ENCODE results near the gene MGAT5.

DNA sequence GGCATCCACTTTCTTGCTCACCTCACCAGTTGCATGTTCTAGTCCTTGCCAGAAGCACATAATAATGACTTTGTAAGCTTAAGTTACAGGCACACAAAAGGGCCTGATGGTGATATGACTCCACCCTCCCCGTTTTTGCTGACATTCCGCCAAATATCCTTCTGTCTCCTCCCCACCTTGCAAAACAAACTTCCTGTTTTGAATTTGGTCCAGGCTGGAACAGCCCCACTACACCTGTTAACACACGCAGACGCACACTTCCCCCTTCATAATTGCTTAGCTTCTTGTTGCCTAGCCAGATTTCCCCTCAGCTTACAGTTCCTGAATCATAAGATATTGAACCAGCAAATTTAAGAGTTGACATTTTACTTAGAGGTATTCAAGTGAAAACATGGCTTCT is at the start of gene MGAT5:
- TF ChIP-seq, protein P1, sequence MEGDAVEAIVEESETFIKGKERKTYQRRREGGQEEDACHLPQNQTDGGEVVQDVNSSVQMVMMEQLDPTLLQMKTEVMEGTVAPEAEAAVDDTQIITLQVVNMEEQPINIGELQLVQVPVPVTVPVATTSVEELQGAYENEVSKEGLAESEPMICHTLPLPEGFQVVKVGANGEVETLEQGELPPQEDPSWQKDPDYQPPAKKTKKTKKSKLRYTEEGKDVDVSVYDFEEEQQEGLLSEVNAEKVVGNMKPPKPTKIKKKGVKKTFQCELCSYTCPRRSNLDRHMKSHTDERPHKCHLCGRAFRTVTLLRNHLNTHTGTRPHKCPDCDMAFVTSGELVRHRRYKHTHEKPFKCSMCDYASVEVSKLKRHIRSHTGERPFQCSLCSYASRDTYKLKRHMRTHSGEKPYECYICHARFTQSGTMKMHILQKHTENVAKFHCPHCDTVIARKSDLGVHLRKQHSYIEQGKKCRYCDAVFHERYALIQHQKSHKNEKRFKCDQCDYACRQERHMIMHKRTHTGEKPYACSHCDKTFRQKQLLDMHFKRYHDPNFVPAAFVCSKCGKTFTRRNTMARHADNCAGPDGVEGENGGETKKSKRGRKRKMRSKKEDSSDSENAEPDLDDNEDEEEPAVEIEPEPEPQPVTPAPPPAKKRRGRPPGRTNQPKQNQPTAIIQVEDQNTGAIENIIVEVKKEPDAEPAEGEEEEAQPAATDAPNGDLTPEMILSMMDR (IDR thresholded peaks at IDR 0.05; ENCODE audit: low read depth, low read length) = no peak
- no peak for TF ChIP-seq EZH2phosphoT487 (IDR thresholded peaks at IDR 0.05; ENCODE audit: low read depth)

Data from OCI-LY3 (cell line).